ENCODE measurements around the gene FREM1.

DNA sequence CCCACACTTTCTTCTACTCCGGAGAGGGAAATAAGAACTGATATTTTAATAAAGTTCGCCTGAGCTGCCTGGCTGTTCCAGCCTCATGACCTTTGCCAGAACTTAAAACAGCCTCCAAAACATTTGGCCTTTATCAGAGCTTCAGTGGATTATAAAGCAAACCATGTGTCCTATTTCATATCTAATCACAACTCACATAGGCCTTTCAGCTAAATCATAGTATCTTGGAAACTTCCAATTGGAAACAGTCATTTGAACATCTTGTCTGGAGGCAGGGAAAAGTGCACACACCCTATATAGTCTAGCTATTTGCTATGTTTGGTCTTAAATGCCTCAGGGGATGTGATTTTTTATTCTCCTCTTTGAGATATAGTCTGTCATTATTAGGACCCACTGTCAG is 46.0 kb upstream of the FREM1 start:
- no peak for TF ChIP-seq CTCF (IDR thresholded peaks at IDR 0.05 in 4 of 5, conservative IDR thresholded peaks at IDR 0.05 in 1 of 5)
- no peak for TF ChIP-seq POLR2A (IDR thresholded peaks at IDR 0.05)
